Activated CD4-positive, alpha-beta T cell treated with anti-CD3 and anti-CD28 coated beads for 48 hours (primary cell): ENCODE measurements around the gene DDX31.
"Not testable (repeated sequence)": the region's sequence is repeated elsewhere in the genome, so short reads cannot be mapped to it uniquely, and the experiment has no call there.

Experiments used
- DNase-seq: peaks from one replicate; pipeline ENCODE4 v3.0.0-alpha.2; 2020

DDX31 gene

GRCh38 chr9:132575811-132576210, 94.0 kb downstream of the DDX31 start:
- DNase-seq = no peak

- peak; percentile 67 for DNase-seq
Observed at GRCh38 chr9:132575005-132575609, 94.7 kb downstream of the DDX31 start.

DNA sequence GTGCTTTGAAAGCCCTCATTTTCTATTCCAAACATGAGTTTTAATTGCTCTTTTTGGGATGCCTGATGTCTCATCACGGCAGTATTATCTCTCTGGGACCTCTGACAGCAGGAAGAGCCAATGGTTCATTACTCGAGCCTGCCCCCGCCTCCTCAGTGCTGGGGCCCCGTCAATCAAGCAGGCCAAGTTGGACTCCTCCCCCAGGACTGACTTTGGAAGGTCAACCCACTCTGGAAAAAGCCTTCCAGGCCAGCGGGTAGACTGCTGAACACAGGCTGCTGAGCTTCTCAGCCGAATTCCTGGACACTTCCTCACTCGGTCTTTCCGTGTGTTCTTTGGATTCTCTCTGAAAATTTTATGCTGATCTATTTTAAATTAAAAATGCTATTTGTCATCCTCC, 96.9 kb downstream of the DDX31 start:
- no peak for DNase-seq

GRCh38 chr9:132571806-132572600, 97.8 kb downstream of the DDX31 start:
- DNase-seq = no peak

GRCh38 chr9:132568787-132569186, 101.0 kb downstream of the DDX31 start:
- DNase-seq = not testable (repeated sequence)

DNA sequence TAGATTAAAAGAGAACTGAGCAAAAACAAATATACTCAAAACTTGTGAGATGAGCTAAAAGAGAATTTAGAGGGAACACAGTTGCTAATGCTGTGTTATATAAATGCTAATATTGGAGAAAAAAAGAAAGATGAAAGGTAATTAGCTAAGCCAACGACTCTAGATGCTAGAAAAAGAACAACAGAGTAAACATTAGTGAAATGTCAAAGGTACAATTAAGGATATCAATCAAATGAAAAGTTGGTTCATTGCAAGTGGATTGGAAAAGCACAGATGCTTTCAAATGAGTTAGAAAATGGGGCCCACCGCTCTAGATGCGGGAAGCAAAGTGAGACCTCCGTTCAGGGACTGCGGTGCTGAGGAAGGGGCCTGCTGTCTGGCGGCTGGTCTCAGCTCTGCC, 105.3 kb downstream of the DDX31 start:
- no peak for DNase-seq

- no peak for DNase-seq
Observed at GRCh38 chr9:132562306-132562573, 107.5 kb downstream of the DDX31 start.

DNA sequence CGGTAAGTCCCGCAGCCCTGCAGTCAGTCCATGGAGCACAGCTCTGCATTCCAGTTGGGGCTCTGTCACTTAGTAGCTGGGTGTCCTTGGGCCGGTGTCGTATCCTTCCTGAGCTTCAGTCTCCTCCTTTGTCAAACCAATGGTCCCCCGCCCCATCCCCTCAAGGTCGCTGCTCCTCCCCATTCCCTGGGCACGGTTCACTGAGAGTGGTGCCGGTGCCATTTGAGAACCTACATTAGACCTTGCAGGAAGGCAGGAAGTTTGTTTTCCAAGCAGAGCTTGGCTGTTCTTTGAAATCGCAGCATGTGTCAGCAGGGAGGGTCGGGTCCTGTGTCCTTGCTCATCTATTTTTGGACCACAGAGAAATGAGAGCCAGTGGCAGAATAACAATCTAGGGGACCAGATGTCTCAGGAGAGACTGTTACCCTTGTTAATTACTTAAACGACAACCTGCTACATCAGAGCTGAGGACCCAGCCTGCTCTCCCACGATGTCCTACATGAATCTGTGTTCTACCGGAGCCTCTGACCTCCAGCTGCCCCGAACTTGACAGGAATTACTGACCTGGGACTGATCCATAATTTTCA, 109.1 kb downstream of the DDX31 start:
- DNase-seq = no peak

DNA sequence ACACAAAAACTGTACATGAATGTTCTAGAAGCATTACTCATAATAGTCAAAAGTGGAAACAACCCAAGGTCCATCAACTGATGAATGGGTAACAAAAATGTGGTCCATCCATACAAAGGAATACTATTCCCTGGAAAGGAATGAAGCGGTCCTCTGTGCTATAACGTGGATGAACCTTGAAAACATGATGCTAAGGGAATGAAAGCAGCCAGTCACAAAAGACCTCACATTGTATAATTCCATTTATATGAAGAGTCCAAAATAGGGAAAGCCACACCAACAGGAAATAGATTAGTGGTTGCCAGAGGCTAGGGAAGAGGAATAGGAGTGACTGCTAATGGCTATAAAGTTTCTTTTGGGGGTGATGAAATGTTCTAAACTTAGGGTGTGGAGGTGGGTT, 110.1 kb downstream of the DDX31 start:
- DNase-seq = no peak

GRCh38 chr9:132557159-132557558, 112.6 kb downstream of the DDX31 start:
- DNase-seq = no peak

GRCh38 chr9:132556714-132557113, 113.1 kb downstream of the DDX31 start:
- no peak for DNase-seq

DNA sequence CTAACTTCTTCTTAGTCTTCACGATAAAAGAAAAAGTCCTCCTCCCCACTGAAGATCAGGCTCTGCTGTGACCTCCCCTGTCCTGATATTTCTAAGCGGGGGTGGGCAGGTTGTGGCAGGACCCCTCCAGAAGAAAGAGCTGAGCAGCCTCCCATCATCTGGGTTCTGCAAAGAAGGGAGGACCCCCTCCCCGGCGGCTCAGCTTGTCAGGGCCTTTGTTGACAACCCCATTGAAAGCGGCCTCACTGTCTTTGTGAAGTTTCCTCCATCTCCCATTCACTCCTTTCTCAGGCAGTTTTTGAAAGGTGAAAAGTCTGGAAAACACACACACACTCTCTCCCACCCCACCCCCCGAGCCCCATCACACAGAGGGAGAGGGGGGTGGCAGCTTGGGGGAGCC, 113.5 kb downstream of the DDX31 start:
- DNase-seq = no peak

- DNase-seq = no peak
Observed at GRCh38 chr9:132555528-132555927, 114.3 kb downstream of the DDX31 start.

GRCh38 chr9:132554755-132555154, 115.0 kb downstream of the DDX31 start:
- DNase-seq = no peak

DNA sequence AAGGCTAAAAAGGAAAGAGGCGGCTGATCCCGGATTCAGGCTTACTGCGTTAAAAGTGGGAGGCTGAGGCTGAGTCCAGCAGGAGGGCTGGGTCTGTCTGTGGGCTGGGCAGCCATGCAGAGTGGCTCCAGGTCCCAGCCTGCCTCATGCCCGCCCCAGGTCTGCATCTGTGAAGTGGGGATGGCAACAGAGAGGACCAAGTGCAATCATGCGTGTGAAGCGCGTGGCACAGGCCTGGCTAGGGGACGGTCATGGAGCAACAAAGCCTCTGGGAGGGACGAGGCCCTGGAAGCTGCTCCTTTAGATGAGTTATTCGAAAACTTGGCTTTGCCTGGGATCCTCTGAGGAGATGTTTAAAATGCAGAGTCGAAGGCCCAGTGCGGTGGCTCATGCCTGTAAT, 117.7 kb downstream of the DDX31 start:
- DNase-seq = no peak

DNA sequence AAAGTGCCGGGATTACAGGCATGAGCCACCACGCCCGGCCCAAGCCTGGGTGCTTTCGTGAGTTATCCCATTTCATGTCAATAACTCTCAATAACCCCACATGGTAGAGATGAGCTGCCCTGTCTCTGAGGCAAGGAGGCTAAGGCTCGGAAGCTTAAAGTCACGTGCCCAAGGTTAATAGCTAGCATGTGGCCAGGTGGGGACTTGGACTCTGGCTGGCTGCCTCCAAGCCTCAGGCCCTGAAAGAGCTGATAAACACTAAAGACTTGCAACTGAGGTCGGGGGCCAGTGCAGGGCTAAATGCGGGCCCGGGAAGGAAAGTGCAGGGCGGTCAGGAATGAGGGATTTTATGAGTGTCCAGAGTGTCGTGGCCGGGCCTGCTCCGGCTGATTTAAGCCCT, 118.2 kb downstream of the DDX31 start:
- no peak for DNase-seq

- no peak for DNase-seq
Observed at GRCh38 chr9:132548751-132549640, 120.8 kb downstream of the DDX31 start.

GRCh38 chr9:132547976-132548730, 121.6 kb downstream of the DDX31 start:
- no peak for DNase-seq

- no peak for DNase-seq
Observed at GRCh38 chr9:132547436-132547835, 122.3 kb downstream of the DDX31 start.

- no peak for DNase-seq
Observed at GRCh38 chr9:132547052-132547431, 122.7 kb downstream of the DDX31 start.

- DNase-seq = no peak
Observed at GRCh38 chr9:132546148-132547051, 123.4 kb downstream of the DDX31 start.

GRCh38 chr9:132545578-132545977, 124.2 kb downstream of the DDX31 start:
- DNase-seq = no peak
